ENCODE measurements around the gene SYT1.

GRCh38 chr12:79141776-79142175 lies 277.2 kb downstream of the SYT1 start:
- no peak for TF ChIP-seq CTCF (IDR thresholded peaks at IDR 0.05 in 8 of 11, conservative IDR thresholded peaks at IDR 0.05 in 3 of 11)
- TF ChIP-seq POLR2AphosphoS5 (IDR thresholded peaks at IDR 0.05): no peak
